NCI-H2196 (cell line): Measurements from ENCODE around the gene TRAPPC12.
A peak's percentile ranks its signal among the peaks of the same experiment; 100 is the strongest.
"Not testable (repeated sequence)": the region's sequence is repeated elsewhere in the genome, so short reads cannot be mapped to it uniquely, and the experiment has no call there.

ENCODE experiments used
- DNase-seq: peaks from one replicate; lab custom pipeline; 2025; ENCODE audit not compliant: unreplicated experiment; lab: John Stamatoyannopoulos, UW

TRAPPC12 gene

GRCh38 chr2:3498783-3499394 is 119.4 kb downstream of the TRAPPC12 start:
- DNase-seq = no peak

GRCh38 chr2:3500326-3500899 is 120.9 kb downstream of the TRAPPC12 start:
- DNase-seq = no peak

DNA sequence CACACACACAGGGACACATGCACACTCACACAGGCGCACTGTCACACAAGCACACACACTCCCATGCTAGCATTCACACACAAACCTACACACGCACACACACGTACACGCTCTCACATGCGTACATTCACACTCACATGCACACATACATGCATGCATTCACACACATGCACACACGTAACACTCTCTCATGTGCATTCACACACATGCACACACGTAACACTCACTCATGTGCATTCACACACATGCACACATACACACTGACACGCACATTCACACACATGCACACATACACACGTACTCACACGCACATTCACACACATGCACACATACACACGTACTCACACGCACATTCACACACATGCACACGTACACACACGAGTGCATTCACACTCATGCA is 123.6 kb downstream of the TRAPPC12 start:
- DNase-seq = no peak

DNA sequence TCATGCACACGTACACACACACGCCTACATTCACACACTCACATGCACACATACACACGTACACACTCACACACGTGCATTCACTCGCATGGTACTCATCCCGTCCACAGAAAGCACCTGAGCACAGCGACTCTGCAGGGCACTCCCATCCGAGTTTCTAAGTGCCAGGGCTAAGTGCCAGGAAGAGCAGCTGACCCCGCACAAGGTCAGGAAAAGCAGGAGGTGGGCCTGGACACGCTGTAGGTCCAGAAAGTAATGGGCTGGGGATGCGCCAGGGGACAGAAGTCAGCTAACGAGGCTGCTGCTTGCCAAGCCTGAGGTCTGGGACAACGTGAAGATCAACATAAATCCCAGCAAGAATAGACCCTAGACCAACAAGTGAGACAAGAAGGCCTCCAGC is 124.0 kb downstream of the TRAPPC12 start:
- DNase-seq = no peak

- no peak for DNase-seq
Observed at GRCh38 chr2:3504741-3505140, 125.2 kb downstream of the TRAPPC12 start.

GRCh38 chr2:3505771-3506170 is 126.3 kb downstream of the TRAPPC12 start:
- no peak for DNase-seq

- DNase-seq = no peak
Observed at GRCh38 chr2:3512086-3512485, 132.6 kb downstream of the TRAPPC12 start.

DNA sequence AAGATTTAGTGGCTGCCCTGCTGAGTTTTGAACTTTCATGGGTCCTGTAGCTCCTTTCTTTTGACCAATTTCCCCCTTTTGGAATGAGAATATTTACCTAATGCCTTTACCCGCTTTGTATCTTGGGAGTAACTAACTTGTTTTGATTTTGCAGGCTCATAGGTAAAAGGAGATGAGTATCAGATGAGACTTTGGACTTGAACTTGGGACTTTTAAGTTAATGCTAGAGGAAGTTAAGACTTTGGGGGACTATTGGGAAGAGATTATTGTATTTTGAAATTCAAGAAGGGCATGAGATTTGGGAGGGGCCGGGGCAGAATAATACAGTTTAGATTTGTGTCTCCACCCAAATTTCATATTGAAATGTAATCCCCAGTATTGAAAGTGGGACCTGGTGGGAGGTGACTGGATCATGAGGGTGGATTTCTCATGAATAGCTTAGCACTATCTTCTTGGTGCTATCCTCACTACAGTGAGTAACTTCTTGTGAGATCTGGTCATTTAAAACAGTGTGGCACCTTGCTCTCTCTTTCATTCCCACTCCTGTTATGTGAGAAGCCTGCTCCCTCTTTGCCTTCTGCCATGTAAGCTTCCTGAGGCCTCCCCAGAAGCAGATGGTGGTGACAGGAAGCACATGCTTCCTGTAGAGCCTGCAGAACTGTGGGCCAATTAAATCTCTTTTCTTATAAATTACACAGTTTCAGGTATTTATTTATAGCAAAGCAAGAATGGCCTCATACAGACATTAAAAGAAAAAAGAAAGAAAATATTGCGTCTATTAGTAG is 133.7 kb downstream of the TRAPPC12 start:
- DNase-seq = no peak

GRCh38 chr2:3515438-3515837 is 135.9 kb downstream of the TRAPPC12 start:
- DNase-seq = not testable (repeated sequence)

DNA sequence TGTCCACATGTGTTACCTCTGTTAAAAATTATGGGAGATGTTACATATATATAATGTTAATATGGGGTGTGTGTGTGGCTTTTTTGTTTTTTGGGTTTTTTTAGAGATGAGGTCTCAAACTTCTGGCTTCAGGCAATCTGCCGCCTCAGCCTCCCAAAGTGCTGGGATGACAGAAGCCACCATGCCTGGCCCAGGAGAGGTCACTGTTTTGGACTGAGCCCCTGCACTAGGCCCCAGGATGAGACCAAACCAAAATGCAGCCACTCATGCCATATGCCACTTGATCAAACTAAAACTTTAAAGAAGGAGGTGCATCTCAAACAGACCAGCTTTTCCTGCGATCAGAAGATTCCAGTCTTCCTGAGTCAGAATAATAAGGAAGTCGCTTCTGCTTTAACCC is 137.3 kb downstream of the TRAPPC12 start:
- DNase-seq = no peak

DNA sequence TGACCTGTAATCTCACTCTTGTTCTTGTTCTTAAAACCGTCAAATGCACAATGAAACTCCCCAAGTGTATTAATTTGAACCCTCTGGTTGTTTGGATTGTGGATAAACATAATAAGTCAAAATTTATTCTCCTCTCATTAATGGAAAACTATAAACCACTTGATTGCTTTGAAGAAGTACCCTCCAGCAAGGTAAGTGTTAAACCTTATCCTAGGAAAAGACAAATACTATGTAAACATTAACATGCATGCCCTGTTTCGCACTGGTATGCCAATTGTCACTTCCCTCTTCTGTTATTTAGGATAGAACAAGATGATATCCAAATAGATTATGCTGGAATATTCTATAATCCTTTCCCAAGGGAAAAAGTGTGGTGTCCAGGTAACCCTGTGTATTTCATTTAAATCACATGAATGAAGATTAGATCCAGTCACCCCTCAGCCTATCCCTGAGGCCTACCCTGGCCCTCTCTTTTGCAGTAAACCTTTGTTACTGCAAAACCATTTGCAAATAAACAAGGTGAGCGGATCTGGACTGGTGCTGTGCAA is 138.5 kb downstream of the TRAPPC12 start:
- DNase-seq = no peak

GRCh38 chr2:3518496-3519254 is 139.2 kb downstream of the TRAPPC12 start:
- DNase-seq = peak; percentile 98

- peak; percentile 72 for DNase-seq
Observed at GRCh38 chr2:3519255-3520205, 140.0 kb downstream of the TRAPPC12 start, which contains the start of gene ADI1. ADI1 (minus strand) TSS chr2:3519531; CDS start chr2:3519487, 44 bp downstream.

DNA sequence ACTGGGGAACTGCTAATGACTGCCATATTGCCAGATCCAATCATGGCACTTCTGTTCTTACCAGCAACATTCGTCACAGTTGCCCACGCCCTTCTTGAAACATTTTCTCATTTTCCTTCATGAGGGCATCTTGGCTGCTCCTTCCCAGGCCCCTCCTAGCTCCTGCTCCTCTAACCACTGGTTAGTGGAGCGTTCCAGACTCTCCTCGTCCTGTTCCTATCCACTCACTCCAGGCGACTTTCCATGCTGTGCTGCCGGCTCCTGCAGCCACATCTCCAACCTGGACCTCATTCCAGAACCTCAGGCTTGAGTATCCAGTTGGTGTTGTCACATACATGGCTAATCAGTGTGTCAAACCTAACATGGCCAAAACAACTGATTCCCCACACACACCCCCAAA is 141.1 kb downstream of the TRAPPC12 start:
- no peak for DNase-seq

DNA sequence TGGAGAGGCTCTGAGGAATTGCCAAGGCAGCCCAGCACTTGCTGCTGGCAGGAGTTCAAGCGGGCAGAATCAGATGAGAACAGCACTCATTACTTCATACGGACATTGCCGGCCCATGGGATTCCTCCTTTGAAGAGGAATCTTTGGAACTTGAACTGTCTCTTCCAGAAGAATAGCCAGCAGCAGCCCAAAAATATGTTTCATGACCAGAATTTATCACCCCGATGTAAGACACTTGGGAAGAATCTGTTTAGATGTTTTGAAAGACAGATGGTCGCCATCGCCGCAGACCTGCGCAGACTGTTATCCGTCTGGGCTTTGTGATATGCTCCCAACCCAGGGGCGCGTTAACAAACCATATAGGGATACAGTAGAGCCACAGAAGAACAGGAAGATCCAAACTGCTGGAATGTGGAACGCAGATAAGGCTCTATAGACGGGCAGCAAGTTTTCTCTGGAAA is 143.5 kb downstream of the TRAPPC12 start:
- DNase-seq = no peak

GRCh38 chr2:3523551-3524041 is 144.1 kb downstream of the TRAPPC12 start:
- DNase-seq = no peak

- no peak for DNase-seq
Observed at GRCh38 chr2:3526871-3527270, 147.4 kb downstream of the TRAPPC12 start.

- DNase-seq = no peak
Observed at GRCh38 chr2:3527886-3528785, 148.6 kb downstream of the TRAPPC12 start.
